ENCODE measurements around the gene HMGCS1.
"Not testable (repeated sequence)": the region's sequence is repeated elsewhere in the genome, so short reads cannot be mapped to it uniquely, and the experiment has no call there.

The HMGCS1 gene

DNA sequence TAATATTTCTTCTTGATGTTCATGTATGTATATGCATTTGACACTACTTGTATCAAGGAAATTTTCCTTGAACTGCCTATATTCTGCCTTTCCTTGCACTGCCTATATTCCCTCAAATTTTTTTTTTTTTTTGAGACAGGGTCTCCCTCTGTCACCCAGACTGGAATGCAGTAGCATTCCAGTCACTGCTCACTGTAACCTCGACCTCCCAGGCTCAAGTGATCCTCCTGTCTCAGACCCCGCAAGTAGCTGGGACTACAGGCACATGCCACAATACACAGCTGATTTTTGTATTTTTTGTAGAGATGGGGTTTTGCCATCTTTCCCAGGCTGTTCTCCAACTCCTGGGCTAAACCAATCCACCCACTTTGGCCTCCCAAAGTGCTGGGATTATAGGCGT is 4.1 kb downstream of the HMGCS1 start:
- no peak overlapping the region for H3K4me3 ChIP-seq (ENCODE audit: low read depth, low read length)
- POLR2A ChIA-PET: no interaction called here
- CTCF ChIA-PET: interaction anchor here (1.0 to 1.1 kb wide), 2 partner anchors 113 to 203 kb away, joined by 3 read pairs; no protein-coding TSS in a partner anchor
- no peak for DNase-seq (ENCODE audit: low read depth, low spot score)
- TF ChIP-seq, protein P1, sequence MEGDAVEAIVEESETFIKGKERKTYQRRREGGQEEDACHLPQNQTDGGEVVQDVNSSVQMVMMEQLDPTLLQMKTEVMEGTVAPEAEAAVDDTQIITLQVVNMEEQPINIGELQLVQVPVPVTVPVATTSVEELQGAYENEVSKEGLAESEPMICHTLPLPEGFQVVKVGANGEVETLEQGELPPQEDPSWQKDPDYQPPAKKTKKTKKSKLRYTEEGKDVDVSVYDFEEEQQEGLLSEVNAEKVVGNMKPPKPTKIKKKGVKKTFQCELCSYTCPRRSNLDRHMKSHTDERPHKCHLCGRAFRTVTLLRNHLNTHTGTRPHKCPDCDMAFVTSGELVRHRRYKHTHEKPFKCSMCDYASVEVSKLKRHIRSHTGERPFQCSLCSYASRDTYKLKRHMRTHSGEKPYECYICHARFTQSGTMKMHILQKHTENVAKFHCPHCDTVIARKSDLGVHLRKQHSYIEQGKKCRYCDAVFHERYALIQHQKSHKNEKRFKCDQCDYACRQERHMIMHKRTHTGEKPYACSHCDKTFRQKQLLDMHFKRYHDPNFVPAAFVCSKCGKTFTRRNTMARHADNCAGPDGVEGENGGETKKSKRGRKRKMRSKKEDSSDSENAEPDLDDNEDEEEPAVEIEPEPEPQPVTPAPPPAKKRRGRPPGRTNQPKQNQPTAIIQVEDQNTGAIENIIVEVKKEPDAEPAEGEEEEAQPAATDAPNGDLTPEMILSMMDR (IDR thresholded peaks at IDR 0.05; ENCODE audit: insufficient read depth, low read length, missing control alignments): no peak

DNA sequence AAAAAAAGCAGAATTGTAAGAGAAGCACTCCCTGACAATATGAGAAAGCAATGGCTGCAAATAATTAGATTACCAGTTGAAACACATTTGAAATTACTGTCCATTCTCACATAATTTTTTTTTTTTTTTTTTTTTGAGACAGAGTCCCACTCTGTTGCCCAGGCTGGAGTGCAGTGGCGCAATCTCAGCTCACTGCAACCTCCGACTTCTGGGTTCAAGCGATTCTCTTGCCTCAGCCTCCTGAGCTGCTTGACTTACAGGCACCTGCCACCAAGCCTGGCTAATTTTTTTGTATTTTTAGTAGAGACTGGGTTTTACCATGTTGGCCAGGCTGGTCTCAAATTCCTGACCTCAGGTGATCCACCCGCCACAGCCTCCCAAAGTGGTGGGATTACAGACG is 6.3 kb downstream of the HMGCS1 start:
- H3K4me3 ChIP-seq (ENCODE audit: low read depth, low read length); DNase-seq (ENCODE audit: low read depth, low spot score); POLR2A ChIA-PET: not testable (repeated sequence)
- CTCF ChIA-PET: interaction anchor here (1.4 to 4.3 kb wide), 7 partner anchors 9 to 397 kb away, joined by 3 to 26 read pairs (median 5); no protein-coding TSS in a partner anchor

DNA sequence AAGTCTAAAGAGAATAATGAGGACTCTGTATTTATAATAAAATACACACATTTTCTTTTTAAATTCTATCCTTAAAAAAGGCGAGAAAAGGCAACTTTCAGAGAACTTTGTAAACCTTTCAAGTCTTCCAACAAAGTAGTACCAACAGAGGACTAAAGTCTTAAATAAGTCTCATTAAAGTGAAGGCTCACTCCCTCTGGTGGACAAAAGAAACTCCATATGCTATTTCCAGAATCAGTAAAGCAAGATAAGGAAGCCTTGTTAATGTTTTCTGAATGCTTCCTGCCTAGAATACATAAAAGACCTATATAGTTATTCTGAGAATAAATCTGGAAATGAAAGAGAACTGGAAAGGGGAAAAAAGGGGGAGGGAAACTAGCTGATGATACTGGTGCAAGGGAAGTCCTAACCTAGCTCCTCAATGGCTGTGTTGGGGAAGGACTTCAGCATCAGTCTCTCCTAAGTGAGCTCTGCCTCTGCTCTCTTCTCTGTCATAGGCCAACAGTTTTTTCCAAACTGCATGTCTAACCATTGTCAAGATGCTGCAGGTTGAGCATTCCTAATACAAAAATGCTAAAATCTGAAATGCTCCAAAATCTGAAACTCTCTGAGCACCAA is 7.2 kb downstream of the HMGCS1 start:
- H3K4me3 ChIP-seq (ENCODE audit: low read depth, low read length): no peak overlapping the region
- ChIA-PET CTCF (interaction anchor here (0.7 to 4.3 kb wide), 15 partner anchors 8 to 397 kb away, joined by 3 to 26 read pairs (median 4); no protein-coding TSS in a partner anchor), POLR2A (no interaction called here)
- TF ChIP-seq, protein P1 (IDR thresholded peaks at IDR 0.05; ENCODE audit: insufficient read depth, low read length, missing control alignments): peak; percentile 50
- DNase-seq (ENCODE audit: low read depth, low spot score): peak; percentile 31

DNA sequence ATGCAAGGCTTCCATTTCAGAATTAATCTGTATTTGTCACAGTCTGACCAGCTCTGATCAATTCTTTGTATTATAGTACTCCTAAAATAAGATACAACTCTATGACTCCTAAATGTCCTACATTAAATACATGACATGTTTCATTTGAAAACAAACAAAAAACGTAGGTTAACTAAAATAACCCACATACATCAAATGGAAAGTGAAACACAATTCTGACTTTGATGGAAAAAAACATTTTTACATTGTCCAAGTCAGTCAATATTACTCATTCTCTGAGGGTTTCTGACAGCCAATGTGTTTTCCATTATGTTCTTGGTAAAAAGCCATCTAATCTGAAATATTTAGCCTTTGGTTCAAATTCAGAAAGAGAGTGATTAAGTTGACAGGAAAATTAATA is 8.7 kb downstream of the HMGCS1 start:
- ChIA-PET CTCF (interaction anchor here (0.7 to 4.3 kb wide), 9 partner anchors 8 to 396 kb away, joined by 3 to 26 read pairs (median 5); partner anchors contain the start of gene HMGCS1), POLR2A (no interaction called here)
- H3K4me3 ChIP-seq (ENCODE audit: low read depth, low read length): no peak overlapping the region
- DNase-seq (ENCODE audit: low read depth, low spot score): no peak
- TF ChIP-seq, protein P1 (IDR thresholded peaks at IDR 0.05; ENCODE audit: insufficient read depth, low read length, missing control alignments): no peak

DNA sequence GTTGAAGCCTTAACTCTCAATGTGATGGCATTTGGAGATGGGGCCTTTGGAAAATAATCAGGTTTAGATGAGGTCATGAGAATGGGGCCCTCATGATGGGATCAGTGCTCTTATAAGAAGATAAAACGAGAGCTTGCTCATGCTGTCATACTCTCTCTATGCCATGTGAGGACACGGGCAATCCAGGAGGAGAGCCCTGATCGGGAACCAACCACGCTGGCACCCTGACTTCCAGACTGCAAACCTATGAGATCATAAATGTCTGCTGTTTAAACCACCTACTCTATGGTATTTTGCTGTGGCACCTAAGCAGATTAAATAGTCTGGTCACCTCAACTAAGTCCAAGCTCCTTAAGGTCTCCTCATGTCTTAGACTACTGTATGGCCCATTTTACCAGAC is 10.0 kb downstream of the HMGCS1 start:
- CTCF ChIA-PET: interaction anchor here (0.8 to 4.3 kb wide), 4 partner anchors 9 to 391 kb away, joined by 3 to 26 read pairs (median 5); partner anchors contain the start of gene HMGCS1
- POLR2A ChIA-PET: interaction anchor here (0.6 kb wide), 1 partner anchor 10 kb away, joined by 4 read pairs; the partner anchor contains the start of gene HMGCS1
- DNase-seq (ENCODE audit: low read depth, low spot score): no peak

DNA sequence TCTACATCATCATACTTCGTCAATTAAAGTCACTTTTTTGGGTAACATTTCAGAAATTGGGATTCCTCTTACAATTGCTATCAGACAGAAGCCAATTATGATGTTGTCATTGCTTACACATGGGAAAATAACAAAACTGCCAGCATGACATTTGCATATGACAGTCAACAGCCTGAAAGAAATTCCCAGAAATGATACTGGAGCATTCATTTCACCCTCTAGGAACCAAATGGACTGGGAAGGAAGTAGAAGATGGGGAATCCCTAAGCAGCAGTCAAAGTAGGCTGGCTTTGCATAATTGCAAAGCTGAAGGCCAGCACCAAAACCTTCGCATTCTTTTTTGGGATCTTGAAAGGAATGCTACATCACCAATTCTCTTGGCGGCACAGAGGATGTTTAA is 10.7 kb downstream of the HMGCS1 start:
- POLR2A ChIA-PET: interaction anchor here (0.6 kb wide), 1 partner anchor 11 kb away, joined by 4 read pairs; the partner anchor contains the start of gene HMGCS1
- CTCF ChIA-PET: interaction anchor here (0.9 kb wide), 1 partner anchor 182 kb away, joined by 4 read pairs; no protein-coding TSS in a partner anchor
- DNase-seq (ENCODE audit: low read depth, low spot score): no peak
- TF ChIP-seq, protein P1 (IDR thresholded peaks at IDR 0.05; ENCODE audit: insufficient read depth, low read length, missing control alignments): no peak
- no peak overlapping the region for H3K4me3 ChIP-seq (ENCODE audit: low read depth, low read length)

More for the DNA sequence above, 10.0 kb downstream of the HMGCS1 start:
- TF ChIP-seq, protein P1 (IDR thresholded peaks at IDR 0.05; ENCODE audit: insufficient read depth, low read length, missing control alignments): no peak
- no peak overlapping the region for H3K4me3 ChIP-seq (ENCODE audit: low read depth, low read length)
